Measurements from ENCODE around the gene SRPK2.
"Not testable (repeated sequence)": the region's sequence is repeated elsewhere in the genome, so short reads cannot be mapped to it uniquely, and the experiment has no call there.

Gene SRPK2

DNA sequence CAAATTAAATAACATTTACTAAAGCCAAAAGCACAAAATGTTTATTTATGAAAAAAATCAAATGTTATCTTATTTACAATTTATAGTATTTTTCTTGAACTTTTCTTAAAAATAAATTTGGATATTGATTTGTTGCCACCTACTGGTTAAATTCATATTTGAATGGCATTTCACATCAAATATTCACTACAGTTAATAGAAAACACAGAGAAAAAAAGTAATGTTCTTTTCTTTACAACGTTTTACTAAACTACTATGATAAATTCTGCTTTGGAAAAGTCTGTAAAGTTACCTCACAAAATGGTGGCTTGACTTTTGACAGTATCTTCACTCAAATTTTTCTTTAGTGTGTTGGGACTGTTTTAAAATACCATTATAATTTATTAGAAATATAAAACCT lies 52.7 kb downstream of the SRPK2 start:
- TF ChIP-seq POLR2A (IDR thresholded peaks at IDR 0.05; ENCODE audit: low read depth, low read length), result no peak
- DNase-seq (ENCODE audit: insufficient read length, low spot score), result no peak
- FAIRE-seq, result no peak

DNA sequence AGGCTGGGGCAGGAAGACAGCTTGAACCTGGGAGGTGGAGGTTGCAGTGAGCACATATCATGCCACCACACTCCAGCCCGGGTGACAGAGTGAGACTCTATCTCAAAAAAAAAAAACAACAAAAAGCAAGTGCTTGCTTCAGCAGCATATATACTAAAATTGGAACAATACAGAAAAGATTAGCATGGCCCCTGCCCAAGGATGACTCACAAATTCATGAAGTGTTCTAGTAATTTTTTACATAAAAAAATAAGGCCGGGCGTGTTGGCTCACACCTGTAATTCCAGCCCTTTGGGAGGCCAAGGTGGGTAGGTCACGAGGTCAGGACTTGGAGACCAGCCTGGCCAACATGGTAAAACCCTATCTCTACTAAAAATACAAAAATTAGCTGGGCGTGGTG lies 56.1 kb downstream of the SRPK2 start:
- not testable (repeated sequence) for DNase-seq (ENCODE audit: insufficient read length, low spot score); FAIRE-seq

DNA sequence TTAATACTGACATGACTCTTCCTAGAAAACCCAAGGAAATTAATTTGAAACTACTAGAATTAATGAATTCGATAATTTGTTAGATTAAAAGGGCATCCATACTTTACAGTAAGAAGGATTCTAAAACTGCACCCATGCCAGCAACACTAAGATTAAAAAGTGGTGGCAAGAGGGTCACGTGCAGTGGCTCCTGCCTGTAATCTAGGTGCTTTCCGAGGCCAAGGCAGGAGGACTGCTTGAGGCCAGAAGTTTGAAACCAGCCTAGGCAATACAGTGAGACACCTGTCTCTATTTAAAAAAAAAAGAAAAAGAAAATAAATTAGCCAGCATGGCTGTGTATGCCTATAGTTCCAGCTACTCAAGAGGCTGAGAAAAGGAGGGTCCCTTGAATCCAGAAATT lies 58.2 kb downstream of the SRPK2 start:
- TF ChIP-seq POLR2A (IDR thresholded peaks at IDR 0.05; ENCODE audit: low read depth, low read length), result no peak
- no peak for FAIRE-seq
- no peak for DNase-seq (ENCODE audit: insufficient read length, low spot score)

GRCh38 chr7:105327201-105327600 lies 61.5 kb downstream of the SRPK2 start:
- DNase-seq (ENCODE audit: insufficient read length, low spot score), result no peak
- FAIRE-seq, result no peak
- TF ChIP-seq POLR2A (IDR thresholded peaks at IDR 0.05; ENCODE audit: low read depth, low read length), result no peak

GRCh38 chr7:105325216-105325904 lies 63.4 kb downstream of the SRPK2 start:
- FAIRE-seq (no peak), DNase-seq (ENCODE audit: insufficient read length, low spot score) (no peak)
- no peak for TF ChIP-seq POLR2A (IDR thresholded peaks at IDR 0.05; ENCODE audit: low read depth, low read length)

GRCh38 chr7:105324606-105325005 lies 64.1 kb downstream of the SRPK2 start:
- DNase-seq (ENCODE audit: insufficient read length, low spot score); FAIRE-seq: not testable (repeated sequence)

GRCh38 chr7:105323366-105323765 lies 65.4 kb downstream of the SRPK2 start:
- DNase-seq (ENCODE audit: insufficient read length, low spot score) (no peak), FAIRE-seq (no peak)
- TF ChIP-seq POLR2A (IDR thresholded peaks at IDR 0.05; ENCODE audit: low read depth, low read length), result no peak

GRCh38 chr7:105322655-105323277 lies 66.0 kb downstream of the SRPK2 start:
- no peak for TF ChIP-seq POLR2A (IDR thresholded peaks at IDR 0.05; ENCODE audit: low read depth, low read length)
- DNase-seq (ENCODE audit: insufficient read length, low spot score) (no peak), FAIRE-seq (no peak)

- DNase-seq (ENCODE audit: insufficient read length, low spot score) (no peak), FAIRE-seq (no peak)
- no peak for TF ChIP-seq POLR2A (IDR thresholded peaks at IDR 0.05; ENCODE audit: low read depth, low read length)
These were observed 66.8 kb downstream of the SRPK2 start for GRCh38 chr7:105321754-105322455.

DNA sequence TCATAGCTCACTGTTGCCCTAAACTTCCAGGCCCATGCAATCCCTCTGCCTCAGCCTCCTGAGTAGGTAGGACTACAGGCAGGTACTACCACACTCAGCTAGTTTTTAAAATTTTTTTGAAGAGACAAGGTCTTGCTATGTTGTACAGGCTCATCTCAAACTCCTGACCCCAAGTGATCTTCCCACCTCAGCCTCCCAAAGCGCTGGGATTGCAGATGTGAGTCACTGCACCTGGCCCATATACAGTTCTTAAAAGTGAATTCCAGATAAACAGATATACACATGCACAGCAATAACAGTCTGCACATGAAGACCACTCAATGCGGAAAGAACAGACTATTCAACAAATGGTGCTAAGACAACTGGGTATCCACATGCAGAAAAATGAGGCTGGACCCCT lies 67.8 kb downstream of the SRPK2 start:
- no peak for TF ChIP-seq POLR2A (IDR thresholded peaks at IDR 0.05; ENCODE audit: low read depth, low read length)
- FAIRE-seq, result no peak
- DNase-seq (ENCODE audit: insufficient read length, low spot score), result no peak

DNA sequence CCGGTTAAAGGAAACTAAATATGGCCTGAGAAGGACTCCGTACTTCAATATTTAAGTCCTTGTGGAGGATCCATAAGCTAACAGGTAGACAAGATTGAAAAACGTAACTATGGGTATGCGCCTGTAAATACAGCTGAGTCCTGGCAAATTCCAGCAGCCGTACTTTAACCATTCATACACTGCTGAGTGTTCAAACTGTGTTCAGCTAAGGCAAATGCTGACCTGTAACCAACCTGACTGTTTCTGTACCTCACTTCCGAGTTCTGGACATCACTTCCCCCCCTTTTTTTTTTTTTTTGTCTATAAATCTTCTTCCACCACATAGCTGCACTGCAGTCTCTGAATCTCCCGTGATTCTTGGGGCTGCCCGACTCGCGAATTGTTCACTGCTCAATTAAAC lies 69.1 kb downstream of the SRPK2 start:
- no peak for TF ChIP-seq POLR2A (IDR thresholded peaks at IDR 0.05; ENCODE audit: low read depth, low read length)
- DNase-seq (ENCODE audit: insufficient read length, low spot score) (no peak), FAIRE-seq (no peak)

DNA sequence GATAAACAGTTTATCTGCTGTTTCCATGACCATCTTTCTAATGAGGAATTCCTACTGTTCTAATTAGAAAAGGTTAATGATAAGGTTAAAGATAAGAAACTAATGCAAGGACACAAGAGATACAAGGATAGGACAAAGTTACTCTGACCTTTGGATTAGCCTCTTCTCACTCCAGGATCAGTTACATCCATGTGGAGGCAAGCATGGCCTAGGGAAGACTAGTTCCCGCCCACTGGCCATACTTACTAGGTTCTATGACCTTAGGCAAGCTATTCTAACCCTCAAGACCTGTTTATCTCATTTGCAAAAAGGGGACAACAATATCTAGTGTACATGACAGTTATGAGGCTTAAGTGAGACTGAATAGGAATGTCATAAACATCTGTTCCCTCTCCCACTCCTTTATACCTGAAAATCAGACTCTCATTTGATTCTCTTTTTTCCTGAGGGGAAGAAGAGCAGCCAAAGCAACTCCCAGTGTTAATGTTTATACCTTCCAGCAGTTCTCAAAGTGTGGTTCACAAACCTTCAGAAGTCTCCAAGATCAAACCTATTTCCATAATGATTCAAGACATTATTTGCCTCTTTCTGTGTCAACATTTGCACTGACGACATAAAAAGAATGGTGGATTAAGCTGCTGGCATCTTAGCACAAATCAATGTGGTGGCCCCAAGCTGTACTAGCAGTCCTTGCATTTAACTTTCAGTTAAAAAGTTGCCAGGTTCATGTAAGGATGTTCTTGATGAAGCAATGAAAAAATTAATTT lies 72.0 kb downstream of the SRPK2 start:
- TF ChIP-seq POLR2A (IDR thresholded peaks at IDR 0.05; ENCODE audit: low read depth, low read length), result no peak
- FAIRE-seq, result no peak
- DNase-seq (ENCODE audit: insufficient read length, low spot score), result no peak

DNA sequence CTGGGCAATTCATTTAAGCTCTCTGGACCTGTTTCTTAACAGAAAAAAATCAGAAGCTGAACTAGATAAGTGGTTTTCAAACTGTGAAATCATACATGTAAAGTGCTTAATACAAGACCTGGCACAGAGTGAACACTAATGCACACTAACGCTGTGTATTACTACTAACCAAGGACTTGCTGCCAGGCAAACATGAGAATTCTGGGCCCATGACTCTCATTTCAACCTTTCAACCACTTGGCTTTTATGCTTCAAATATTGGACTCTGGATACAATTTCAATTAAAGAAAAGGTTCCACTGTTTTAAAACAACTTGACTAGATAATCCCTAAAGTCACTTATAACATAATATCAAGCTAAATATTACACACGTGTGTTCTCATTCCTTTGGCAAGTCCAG lies 73.4 kb downstream of the SRPK2 start:
- TF ChIP-seq POLR2A (IDR thresholded peaks at IDR 0.05; ENCODE audit: low read depth, low read length), result no peak
- DNase-seq (ENCODE audit: insufficient read length, low spot score), result no peak
- no peak for FAIRE-seq

All from H54 (cell line).